Heart right ventricle (tissue), 16 donors: ENCODE results near the gene SYTL3. TPM values are rescaled to one million over a fixed set of nuclear protein-coding genes. Genes with fewer than 3 reads are reported as not detected.

Source experiments
- ATAC-seq, 8 donors: fragments of 200-7000 bp; cut with Tn5 transposase; one replicate each; pipeline ENCODE4 v1.9.1; 2020; ENCODE audit warnings: mild to moderate bottlenecking in 8 of 8, moderate library complexity in 8 of 8, moderate number of reproducible peaks in 1 of 8
- DNase-seq, 2 donors: peaks; one replicate each; pipeline ENCODE4 v3.0.0-alpha.2; 2020
- H3K27ac ChIP-seq, 10 donors: fragments of 200-600 bp; sonication (generic) in 2 of 10; one replicate each; pipeline versions ENCODE4 v1.5.0 to v1.8.0; 2020 to 2022; ENCODE audit warnings: mild to moderate bottlenecking in 3 of 10
- H3K27me3 ChIP-seq, 7 donors: fragments of 200-600 bp; one replicate each; pipeline ENCODE4 v1.8.0; 2021 to 2022; ENCODE audit warnings: mild to moderate bottlenecking in 2 of 7
- H3K36me3 ChIP-seq, 9 donors: fragments of 200-600 bp; sonication (generic) in 1 of 9; one replicate each; pipeline versions ENCODE4 v1.5.0 to v1.8.0; 2020 to 2022; ENCODE audit warnings: mild to moderate bottlenecking in 2 of 9
- H3K4me1 ChIP-seq, 9 donors: fragments of 200-600 bp; sonication (generic) in 1 of 9; one replicate each; pipeline versions ENCODE4 v1.5.0 to v1.8.0; 2020 to 2022; ENCODE audit warnings: mild to moderate bottlenecking in 4 of 9
- H3K4me3 ChIP-seq, 10 donors: fragments of 200-600 bp; sonication (generic) in 2 of 10; one replicate each; pipeline versions ENCODE4 v1.5.0 to v1.8.0; 2020 to 2022; ENCODE audit warnings: mild to moderate bottlenecking in 7 of 10, moderate library complexity in 2 of 10
- H3K9me3 ChIP-seq, 11 donors: fragments of 200-600 bp in 10 of 11; sonication (generic) in 2 of 11; one replicate each; pipeline versions ENCODE4 v1.5.0 to v1.8.0; 2013 to 2022; ENCODE audit warnings: mild to moderate bottlenecking in 2 of 11, control low read depth in 1 of 11, moderate library complexity in 1 of 11
- CTCF ChIP-seq, 9 donors: fragments of 200-600 bp; sonication (generic) in 2 of 9; IDR thresholded peaks; one replicate each; pipeline versions ENCODE4 v1.5.0 to v1.8.0; 2021 to 2022; ENCODE audit warnings: antibody characterized with exemption in 9 of 9, mild to moderate bottlenecking in 5 of 9, moderate library complexity in 1 of 9
- WGBS, 2 donors: extraction: QIAGEN DNeasy Blood & Tissue Kit; methylation state at CpG; one replicate each; pipeline ENCODE4 v1.1.7; 2013; ENCODE audit warnings: inconsistent platforms in 1 of 2; 5-methylcytosine and 5-hydroxymethylcytosine counted together
- intact Hi-C, 10 donors: fragments of 100-400 bp; cut with DNase I; formaldehyde crosslinking; loops; one replicate each; pipeline versions ENCODE4 v1.11.1 to v1.14.2; 2022
- polyA plus RNA-seq, 2 donors: library from polyadenylated mRNA; stranded (reverse); fragments of 200-250 nt; gene quantifications; one replicate each; pipeline ENCODE4 v1.2.3, GENCODE V29; 2013
- total RNA-seq, 10 donors: library from RNA; stranded (reverse); fragmentation: NEBNext Ultra II Directional in 3 of 10; extraction: Animal tissue kit (Norgen Biotek cat#: 25700) in 3 of 10; gene quantifications; one replicate each; pipeline versions ENCODE4 v1.2.1 to v1.2.4, GENCODE V29; 2021 to 2023
- donor health status: Arrhythmogenic right ventricular cardiomyopathy.
- donor health status: ischemic (EF 13 %, LVEDD 7.1; RV severe dilation, severe dysfunction).
- donor health status: healthy with polysubstance abuse.
- donor health status: DM: no; HTN: yes; CAD: no.
- donor health status: DM: no; HTN: no; CAD: no.
- donor health status: ischemic (EF 25% LVEDD 6.9; RV normal size, moderate dysfunction).
- donor health status: ischemic (EF 25% LVEDD 5.7; RV mildly dilated, moderate dysfunction).
- donor health status: healthy.
- donor health status: DM: yes; HTN: yes; CAD: no.
- donor health status: Ischemic cardiomyopathy.
- donor health status: ischemic (EF 35%, LVEDD 5.7; RV mildly dilated, moderate dysfunction).
- donor health status: nonischemic (EF 11% LVEDD 7.7; RV severe dilation, severe dysfunction).
- donor health status: DM: yes; HTN: yes; CAD: no.
- donor health status: PGD.
- donor health status: ischemic (EF 29% LVEDD 5.4; RV normal size, mild dysfunction).
- donor health status: nonischemic (EF 23%, LVEDD 6.1; RV moderate dilation, normal function).

SYTL3 gene
- total and polyA plus RNA-seq, 12 donors = 3.6 to 11.9 (median 8.1) TPM

- H3K4me3 ChIP-seq = peak overlapping the region in 3 of 10 donors; percentile 33 to 42 (median 33)
Measured at GRCh38 chr6:158707120-158707820, 57.4 kb downstream of the SYTL3 start.

GRCh38 chr6:158707821-158708195 lies 58.0 kb downstream of the SYTL3 start:
- intact Hi-C loops = loop anchor here in 7 of 10 donors (1.0 to 10.0 kb wide), 8 partner anchors 64 to 427 kb away; partner anchors contain the start of gene EZR (in 5 of the 7)
- DNase-seq = no peak

More at GRCh38 chr6:158707120-158707820, 57.4 kb downstream of the SYTL3 start:
- H3K9me3 ChIP-seq = no peaks in the 10 kb centered on the region
- H3K36me3 ChIP-seq = no peaks in the 10 kb centered on the region
- 22 to 33% methylated on average over 9 of the region's 9 CpGs for WGBS, 2 donors
- DNase-seq = peak; percentile 41 to 45
- H3K27me3 ChIP-seq = no peaks in the 10 kb centered on the region
- intact Hi-C loops = loop anchor here in 7 of 10 donors (1.0 to 10.0 kb wide), 8 partner anchors 65 to 428 kb away; partner anchors contain the start of gene EZR (in 5 of the 7)
- peak overlapping the region; percentile 32 to 87 (median 82) for H3K27ac ChIP-seq
- peaks cover 17 to 53% (median 38%) of the 10 kb centered on the region in 9 donors for H3K4me1 ChIP-seq
- TF ChIP-seq CTCF (IDR thresholded peaks at IDR 0.05) = no peak
- ATAC-seq = peak; percentile 29 to 75 (median 56)

GRCh38 chr6:158708239-158708638 lies 58.4 kb downstream of the SYTL3 start:
- Histone ChIP-seq H3K36me3 (peaks cover 0 to 3% (median 0%) of the 10 kb centered on the region in 9 donors), H3K4me1 (peaks cover 17 to 52% (median 38%) of the 10 kb centered on the region in 9 donors), H3K4me3 (peak overlapping the region in 5 of 10 donors; percentile 14 to 42 (median 33)), H3K27me3 (no peaks in the 10 kb centered on the region), H3K9me3 (no peaks in the 10 kb centered on the region), H3K27ac (peak overlapping the region; percentile 32 to 87 (median 82))
- ATAC-seq (peak; percentile 43 to 73 (median 57)), DNase-seq (peak; percentile 56 to 59)
- TF ChIP-seq CTCF (IDR thresholded peaks at IDR 0.05) = no peak
- intact Hi-C loops = loop anchor here in 7 of 10 donors (5.0 to 10.0 kb wide), 7 partner anchors 64 to 427 kb away; partner anchors contain the start of gene EZR (in 5 of the 7)
- 25 to 40% methylated on average over 14 of the region's 14 CpGs for WGBS, 2 donors

More at GRCh38 chr6:158707821-158708195, 58.0 kb downstream of the SYTL3 start:
- ATAC-seq = peak in 5 of 8 donors; percentile 35 to 62 (median 46)
- TF ChIP-seq CTCF (IDR thresholded peaks at IDR 0.05) = peak in 1 of 9 donors; percentile 15
- no peaks in the 10 kb centered on the region for H3K36me3 ChIP-seq
- H3K27me3 ChIP-seq = no peaks in the 10 kb centered on the region
- 29 to 33% methylated on average over 10 of the region's 10 CpGs for WGBS, 2 donors
- H3K27ac ChIP-seq = peak overlapping the region; percentile 32 to 87 (median 82)
- peak overlapping the region in 5 of 10 donors; percentile 14 to 42 (median 33) for H3K4me3 ChIP-seq
- H3K9me3 ChIP-seq = no peaks in the 10 kb centered on the region
- peaks cover 17 to 53% (median 38%) of the 10 kb centered on the region in 9 donors for H3K4me1 ChIP-seq

GRCh38 chr6:158709809-158710208 lies 60.0 kb downstream of the SYTL3 start:
- no peak for DNase-seq
- H3K27ac ChIP-seq = no peak overlapping the region
- H3K36me3 ChIP-seq = peaks cover 0 to 13% (median 0%) of the 10 kb centered on the region in 9 donors
- no peaks in the 10 kb centered on the region for H3K9me3 ChIP-seq
- no peaks in the 10 kb centered on the region for H3K27me3 ChIP-seq
- TF ChIP-seq CTCF (IDR thresholded peaks at IDR 0.05) = no peak
- WGBS, 2 donors = 96% methylated on average over 4 of the region's 4 CpGs
- peaks cover 13 to 39% (median 27%) of the 10 kb centered on the region in 9 donors for H3K4me1 ChIP-seq
- no peak for ATAC-seq
- no peak overlapping the region for H3K4me3 ChIP-seq
- intact Hi-C loops = loop anchor here in 8 of 10 donors (5.0 to 10.0 kb wide), 7 partner anchors 62 to 425 kb away; partner anchors contain the start of gene EZR (in 5 of the 8)
